A172 (cell line): ENCODE results near the gene NT5C1A. TPM values are rescaled to one million over a fixed set of nuclear protein-coding genes. Genes with fewer than 3 reads are reported as not detected.

Source experiments
- DNase-seq: peaks from one replicate; pipeline ENCODE4 v3.0.0-alpha.2; 2015; ENCODE audit warnings: low spot score
- total RNA-seq: library from RNA; depleted of rRNA; stranded (reverse); fragments of >200 nt; shearing (Covaris generic); gene quantifications from 2 replicates; pipeline ENCODE4 v1.2.3, GENCODE V29; 2014

NT5C1A gene
- total RNA-seq, 1 experiment from 2014 or later: not detected

DNA sequence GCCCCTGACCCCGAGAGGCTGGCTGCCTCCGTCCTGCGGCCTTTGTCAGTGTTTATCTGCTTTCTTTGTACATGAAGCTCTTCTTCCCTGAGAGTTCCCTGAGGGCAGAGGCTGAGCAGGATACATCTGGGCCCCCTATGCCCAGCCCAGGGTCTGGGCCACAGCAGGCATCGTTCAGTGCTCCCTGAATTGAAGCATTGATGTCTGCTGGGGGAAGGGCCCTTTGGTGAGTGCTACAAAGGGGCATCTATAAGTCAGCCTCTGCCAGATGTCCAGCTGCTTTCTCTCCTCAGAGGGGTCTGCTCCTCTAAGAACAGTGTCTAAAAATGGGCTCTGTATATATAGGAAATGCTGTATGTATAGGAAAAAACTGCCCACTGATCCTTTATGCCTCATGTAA is 34.5 kb downstream of the NT5C1A start:
- no peak for DNase-seq

DNA sequence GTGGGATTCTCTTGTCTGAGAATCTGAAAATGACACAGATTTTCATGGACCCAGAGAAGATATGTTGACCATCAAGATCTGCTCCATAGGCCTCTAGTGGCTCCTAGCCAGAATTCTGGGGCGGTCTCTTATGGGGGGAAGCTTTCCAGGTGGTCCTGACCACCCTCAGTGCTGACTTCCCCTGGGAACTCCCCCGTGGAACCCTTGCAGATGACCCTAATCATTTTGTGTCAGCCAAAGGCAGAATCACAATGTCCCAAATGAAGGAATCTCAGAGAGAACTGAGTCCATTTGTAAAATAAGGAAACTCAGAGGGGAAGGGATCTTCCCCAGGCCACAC is 36.1 kb downstream of the NT5C1A start:
- DNase-seq: no peak

DNA sequence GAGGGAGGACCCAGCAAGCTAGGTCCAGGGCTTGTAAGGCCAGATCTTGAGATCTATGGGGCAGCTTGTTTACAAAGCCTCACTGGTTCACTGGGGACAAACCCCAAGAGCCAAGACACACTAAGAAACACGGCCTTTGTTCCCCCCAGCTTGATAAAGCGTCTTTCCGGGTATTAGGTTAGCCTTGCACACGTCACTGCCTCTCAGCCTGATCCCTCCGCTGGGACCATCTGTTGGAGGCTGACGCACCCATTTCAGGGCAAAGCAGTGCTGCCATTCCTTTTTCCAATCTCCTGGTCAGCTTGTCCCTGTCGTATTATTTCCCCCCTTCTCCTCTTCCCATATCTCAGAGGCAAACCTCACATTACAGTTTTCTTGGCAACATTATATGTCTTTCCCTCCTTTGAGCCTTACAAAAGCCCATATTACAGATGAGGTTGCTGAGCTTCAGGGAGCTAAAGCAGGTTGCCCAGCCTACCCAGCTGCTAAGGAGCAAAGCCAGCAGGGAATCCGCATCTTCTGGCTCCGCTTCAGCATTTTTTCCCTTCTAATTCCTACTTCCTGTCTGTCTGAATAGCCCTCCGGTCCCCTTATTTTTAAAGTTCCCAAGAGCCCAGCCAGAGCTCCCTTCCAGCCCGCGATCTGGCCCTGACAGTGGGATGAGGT is 36.6 kb downstream of the NT5C1A start:
- no peak for DNase-seq

DNA sequence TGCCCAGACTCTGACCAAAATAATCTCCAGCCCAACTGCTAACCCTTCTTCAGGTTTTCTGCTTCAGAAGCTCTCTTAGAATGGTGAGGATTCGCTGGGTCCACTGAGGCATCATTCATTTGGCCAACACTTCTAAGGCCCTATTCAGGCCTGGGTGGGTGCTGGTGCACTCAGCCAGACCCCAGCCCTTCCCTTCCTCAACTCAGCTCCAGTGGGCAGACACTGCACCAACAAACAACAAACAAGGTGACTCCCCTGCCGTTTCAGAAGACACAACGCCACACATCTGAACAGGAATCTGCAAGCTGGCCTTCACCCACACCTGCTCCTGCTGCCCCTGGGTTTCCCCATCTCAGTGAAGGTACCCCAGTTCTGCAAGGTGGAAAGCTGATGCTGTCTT is 38.5 kb downstream of the NT5C1A start:
- DNase-seq: no peak

- no peak for DNase-seq
These were observed 39.1 kb downstream of the NT5C1A start for GRCh38 chr1:39632682-39633417.

DNA sequence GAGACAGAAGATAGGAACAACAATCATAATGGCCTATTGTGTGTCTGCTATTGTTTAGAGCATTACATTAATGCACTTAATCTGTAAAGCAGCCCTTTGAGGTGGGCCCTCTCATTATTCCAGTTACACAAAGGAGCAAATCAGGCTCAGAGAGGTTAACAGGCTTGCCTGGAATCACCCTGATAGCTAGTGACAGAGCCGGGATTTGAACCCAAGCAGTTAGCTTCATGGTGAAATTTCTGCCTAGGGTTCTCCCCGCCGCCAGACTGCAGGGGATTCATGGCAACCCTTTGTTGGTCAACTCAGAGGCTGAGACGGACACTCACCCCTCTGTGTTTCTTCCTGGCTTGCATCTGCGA is 39.6 kb downstream of the NT5C1A start:
- DNase-seq: no peak

- no peak for DNase-seq
These were observed 40.3 kb downstream of the NT5C1A start for GRCh38 chr1:39631361-39632322.

DNA sequence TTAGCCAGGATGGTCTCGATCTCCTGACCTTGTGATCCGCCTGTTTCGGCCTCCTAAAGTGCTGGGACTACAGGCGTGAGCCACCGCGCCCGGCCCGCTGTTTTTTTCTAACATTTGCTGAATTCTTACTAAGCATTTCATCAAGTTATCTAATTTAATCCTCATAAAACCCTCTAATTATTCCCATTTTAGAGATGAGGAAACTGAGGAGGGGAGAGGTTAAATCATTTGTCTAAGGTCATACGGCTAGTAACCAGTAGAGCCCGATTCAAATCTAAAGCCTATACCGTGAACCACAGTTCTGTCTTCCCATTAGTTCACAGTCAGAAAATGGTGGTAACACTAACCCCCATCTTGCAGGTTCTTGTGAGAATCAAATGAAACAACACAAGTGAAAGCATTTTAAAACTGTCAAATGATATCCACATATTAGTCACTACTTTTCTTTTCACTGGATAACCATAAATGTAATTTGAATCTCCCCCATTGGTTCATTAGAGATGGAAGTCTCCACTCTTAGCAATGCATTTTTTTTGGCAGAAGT is 43.0 kb downstream of the NT5C1A start:
- DNase-seq: no peak

DNA sequence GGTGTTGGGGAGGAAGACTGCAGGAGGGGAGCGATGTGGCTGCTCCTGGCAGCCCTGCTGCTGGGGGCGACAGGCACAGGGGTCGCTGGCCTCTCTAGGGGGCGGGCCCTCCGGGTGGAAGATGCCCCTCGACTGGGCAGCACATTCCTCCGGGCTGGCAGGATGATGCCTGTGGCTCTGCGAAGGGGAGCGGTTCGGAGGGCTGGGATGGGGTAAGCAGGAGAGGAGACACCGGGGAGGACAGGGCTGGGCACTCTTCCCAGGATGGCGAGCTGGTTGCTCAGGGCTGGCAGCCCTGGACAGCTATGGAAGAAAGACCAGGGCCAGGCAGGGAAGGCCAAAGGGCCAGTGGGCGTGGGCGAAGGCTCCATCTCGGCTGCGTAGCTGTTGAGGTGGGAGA is 45.3 kb downstream of the NT5C1A start:
- no peak for DNase-seq

- DNase-seq: no peak
These were observed 46.2 kb downstream of the NT5C1A start for GRCh38 chr1:39625462-39626273.

DNA sequence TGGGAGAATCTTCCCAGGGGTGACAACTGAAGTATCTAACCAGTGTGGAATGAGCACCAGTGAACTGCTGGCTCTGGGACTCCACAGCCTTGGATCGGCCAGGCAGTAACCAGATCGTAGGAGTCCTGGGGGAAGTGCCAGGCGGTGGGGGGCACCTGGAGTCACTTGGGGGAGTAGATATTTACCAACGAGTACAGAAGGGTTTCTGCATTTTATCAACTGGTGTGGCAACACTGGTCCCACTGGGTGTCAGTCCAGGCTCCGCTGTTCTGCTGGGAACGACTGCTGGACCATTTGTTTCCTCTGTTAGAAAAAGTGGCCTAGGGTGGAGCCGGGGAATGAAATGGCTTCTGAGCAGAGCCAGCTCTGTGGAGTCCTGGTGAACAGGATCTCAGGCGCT is 46.9 kb downstream of the NT5C1A start:
- no peak for DNase-seq

GRCh38 chr1:39623053-39623452 is 48.9 kb downstream of the NT5C1A start:
- no peak for DNase-seq

DNA sequence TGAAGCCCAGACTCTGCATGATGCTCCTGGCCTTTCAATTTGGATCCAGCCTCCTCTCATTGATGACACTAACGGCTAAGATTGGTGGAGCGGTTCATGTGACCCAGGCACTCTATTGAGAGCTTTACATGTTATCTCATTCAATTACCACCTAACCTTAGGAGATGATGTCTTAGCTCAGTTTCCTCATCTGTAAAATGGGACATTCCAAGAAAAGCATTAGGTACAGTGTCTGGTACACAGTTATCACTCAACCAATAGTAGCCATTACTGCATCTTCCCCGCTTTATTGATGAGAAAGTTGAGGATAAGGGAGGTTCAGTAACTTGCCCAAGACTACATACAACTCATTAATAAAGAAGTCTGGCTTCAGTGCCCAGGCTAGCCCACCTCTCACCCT is 49.5 kb downstream of the NT5C1A start:
- DNase-seq: no peak

- no peak for DNase-seq
These were observed 51.2 kb downstream of the NT5C1A start for GRCh38 chr1:39620659-39621165.

- DNase-seq: no peak
These were observed 54.3 kb downstream of the NT5C1A start for GRCh38 chr1:39617488-39618049.

DNA sequence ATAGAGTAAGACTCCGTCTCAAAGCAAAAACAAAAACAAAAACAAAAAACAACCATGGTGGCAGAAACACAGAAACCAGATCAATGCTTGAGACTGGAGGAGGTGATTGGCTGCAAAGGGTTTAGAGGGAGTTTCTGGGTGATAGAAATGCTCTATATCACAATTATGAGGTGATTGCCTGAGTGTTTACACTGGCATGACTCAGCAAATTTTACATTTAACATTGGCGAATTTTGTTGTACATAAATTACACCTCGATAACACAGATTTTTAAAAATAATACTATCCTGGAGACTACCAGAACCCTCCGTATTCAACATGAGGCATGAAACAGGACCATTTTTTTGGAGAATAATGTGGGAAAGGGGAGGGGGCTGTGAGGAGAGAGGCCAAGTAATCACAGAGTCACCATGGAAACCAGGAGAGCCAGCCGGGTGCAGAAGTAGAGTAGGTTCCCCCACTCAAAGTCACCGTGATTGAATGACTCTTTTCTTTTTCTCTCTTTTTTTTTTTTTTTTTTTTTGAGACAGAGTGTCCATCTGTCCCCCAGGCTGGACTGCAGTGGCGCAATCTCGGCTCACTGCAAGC is 56.7 kb downstream of the NT5C1A start:
- no peak for DNase-seq

DNA sequence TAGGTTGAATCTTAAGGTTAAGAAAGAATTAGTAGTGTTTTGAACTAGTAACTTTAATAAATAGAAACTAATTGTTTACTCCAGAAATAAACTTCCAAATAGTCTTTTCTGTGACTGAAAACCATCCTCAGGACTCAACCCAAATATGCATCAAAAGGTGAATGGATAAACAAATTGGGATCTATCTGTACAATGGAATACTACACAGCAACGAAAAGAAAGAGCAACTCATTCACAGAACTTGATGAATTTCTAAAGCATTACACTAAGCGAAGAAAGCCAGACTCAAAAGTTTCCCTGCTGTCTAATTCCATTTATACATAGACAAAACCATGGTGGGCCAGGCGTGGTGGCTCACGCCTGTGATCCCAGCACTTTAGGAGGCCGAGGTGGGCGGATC is 57.4 kb downstream of the NT5C1A start:
- DNase-seq: no peak

GRCh38 chr1:39613250-39613649 is 58.7 kb downstream of the NT5C1A start:
- DNase-seq: no peak

GRCh38 chr1:39609618-39610331 is 62.1 kb downstream of the NT5C1A start:
- DNase-seq: no peak
